ENCODE measurements around the gene PODN.

PODN gene

GRCh38 chr1:53122201-53122885, 60.3 kb downstream of the PODN start:
- no peak for ATAC-seq
- DNase-seq (ENCODE audit: low spot score in 2 of 2): no peak
- no peak overlapping the region for H3K4me3 Mint-ChIP-seq
- H3K4me1 Mint-ChIP-seq: peaks cover 16% of the 10 kb centered on the region
- H3K27ac Mint-ChIP-seq: no peak overlapping the region
- no peaks in the 10 kb centered on the region for H3K36me3 Mint-ChIP-seq
- no peaks in the 10 kb centered on the region for H3K9me3 Mint-ChIP-seq

GRCh38 chr1:53122961-53123413, 61.0 kb downstream of the PODN start:
- ATAC-seq (no peak), DNase-seq (ENCODE audit: low spot score in 2 of 2) (no peak)
- Mint-ChIP-seq H3K4me1 (peaks cover 22% of the 10 kb centered on the region), H3K36me3 (no peaks in the 10 kb centered on the region), H3K4me3 (no peak overlapping the region), H3K27ac (no peak overlapping the region), H3K9me3 (no peaks in the 10 kb centered on the region)

GRCh38 chr1:53123453-53124140, 61.6 kb downstream of the PODN start:
- Mint-ChIP-seq H3K4me1 (peaks cover 28% of the 10 kb centered on the region), H3K4me3 (no peak overlapping the region), H3K9me3 (no peaks in the 10 kb centered on the region), H3K36me3 (no peaks in the 10 kb centered on the region), H3K27ac (no peak overlapping the region)
- ATAC-seq: no peak
- no peak for DNase-seq (ENCODE audit: low spot score in 2 of 2)

- ATAC-seq (no peak), DNase-seq (ENCODE audit: low spot score in 2 of 2) (no peak)
- Mint-ChIP-seq H3K27ac (no peak overlapping the region), H3K4me3 (no peak overlapping the region), H3K36me3 (no peaks in the 10 kb centered on the region), H3K9me3 (no peaks in the 10 kb centered on the region), H3K4me1 (peaks cover 36% of the 10 kb centered on the region)
Observed at GRCh38 chr1:53125122-53125521, 63.1 kb downstream of the PODN start.

GRCh38 chr1:53125623-53126360, 63.8 kb downstream of the PODN start:
- Mint-ChIP-seq H3K4me3 (no peak overlapping the region), H3K27ac (no peak overlapping the region), H3K9me3 (no peaks in the 10 kb centered on the region), H3K36me3 (no peaks in the 10 kb centered on the region), H3K4me1 (peaks cover 36% of the 10 kb centered on the region)
- ATAC-seq: no peak
- no peak for DNase-seq (ENCODE audit: low spot score in 2 of 2)

GRCh38 chr1:53126495-53126894, 64.5 kb downstream of the PODN start:
- no peaks in the 10 kb centered on the region for H3K9me3 Mint-ChIP-seq
- H3K27ac Mint-ChIP-seq: no peak overlapping the region
- H3K4me1 Mint-ChIP-seq: peaks cover 31% of the 10 kb centered on the region
- H3K36me3 Mint-ChIP-seq: no peaks in the 10 kb centered on the region
- no peak overlapping the region for H3K4me3 Mint-ChIP-seq
- ATAC-seq (no peak), DNase-seq (ENCODE audit: low spot score in 2 of 2) (no peak)

- Mint-ChIP-seq H3K4me3 (no peak overlapping the region), H3K27ac (peak overlapping the region; percentile 26), H3K4me1 (peaks cover 38% of the 10 kb centered on the region), H3K9me3 (no peaks in the 10 kb centered on the region), H3K36me3 (no peaks in the 10 kb centered on the region)
- ATAC-seq: peak; percentile 92
- peak in 1 of 2 donors; percentile 56 for DNase-seq (ENCODE audit: low spot score in 2 of 2)
Observed at GRCh38 chr1:53127546-53127945, 65.5 kb downstream of the PODN start.

- H3K4me1 Mint-ChIP-seq: peaks cover 38% of the 10 kb centered on the region
- DNase-seq (ENCODE audit: low spot score in 2 of 2) (no peak), ATAC-seq (no peak)
- H3K9me3 Mint-ChIP-seq: no peaks in the 10 kb centered on the region
- no peaks in the 10 kb centered on the region for H3K36me3 Mint-ChIP-seq
- no peak overlapping the region for H3K4me3 Mint-ChIP-seq
- no peak overlapping the region for H3K27ac Mint-ChIP-seq
Observed at GRCh38 chr1:53128401-53128800, 66.4 kb downstream of the PODN start.

- Mint-ChIP-seq H3K4me1 (peaks cover 43% of the 10 kb centered on the region), H3K9me3 (no peaks in the 10 kb centered on the region), H3K27ac (no peak overlapping the region), H3K4me3 (no peak overlapping the region), H3K36me3 (no peaks in the 10 kb centered on the region)
- ATAC-seq: no peak
- no peak for DNase-seq (ENCODE audit: low spot score in 2 of 2)
Observed at GRCh38 chr1:53129891-53130597, 68.0 kb downstream of the PODN start.

GRCh38 chr1:53130598-53130877, 68.5 kb downstream of the PODN start:
- Mint-ChIP-seq H3K9me3 (no peaks in the 10 kb centered on the region), H3K4me3 (no peak overlapping the region), H3K4me1 (peaks cover 43% of the 10 kb centered on the region), H3K36me3 (no peaks in the 10 kb centered on the region), H3K27ac (no peak overlapping the region)
- no peak for DNase-seq (ENCODE audit: low spot score in 2 of 2)
- ATAC-seq: no peak

GRCh38 chr1:53130878-53131589, 69.0 kb downstream of the PODN start:
- no peak overlapping the region for H3K27ac Mint-ChIP-seq
- no peaks in the 10 kb centered on the region for H3K36me3 Mint-ChIP-seq
- no peak overlapping the region for H3K4me3 Mint-ChIP-seq

GRCh38 chr1:53131590-53131938, 69.6 kb downstream of the PODN start:
- Mint-ChIP-seq H3K27ac (peak overlapping the region; percentile 68), H3K9me3 (no peaks in the 10 kb centered on the region), H3K36me3 (no peaks in the 10 kb centered on the region), H3K4me3 (no peak overlapping the region), H3K4me1 (peaks cover 40% of the 10 kb centered on the region)
- no peak for ATAC-seq
- DNase-seq (ENCODE audit: low spot score in 2 of 2): no peak

More at GRCh38 chr1:53130878-53131589, 69.0 kb downstream of the PODN start:
- Mint-ChIP-seq H3K9me3 (no peaks in the 10 kb centered on the region), H3K4me1 (peaks cover 43% of the 10 kb centered on the region)
- ATAC-seq (no peak), DNase-seq (ENCODE audit: low spot score in 2 of 2) (no peak)

- peaks cover 36% of the 10 kb centered on the region for H3K4me1 Mint-ChIP-seq
- peak overlapping the region; percentile 68 for H3K27ac Mint-ChIP-seq
- H3K9me3 Mint-ChIP-seq: peaks cover under 1% of the 10 kb centered on the region
- DNase-seq (ENCODE audit: low spot score in 2 of 2): no peak
- H3K36me3 Mint-ChIP-seq: no peaks in the 10 kb centered on the region
- no peak for ATAC-seq
- H3K4me3 Mint-ChIP-seq: no peak overlapping the region
Observed at GRCh38 chr1:53132176-53132575, 70.2 kb downstream of the PODN start.

- no peak for ATAC-seq
- Mint-ChIP-seq H3K4me1 (peaks cover 23% of the 10 kb centered on the region), H3K36me3 (no peaks in the 10 kb centered on the region), H3K4me3 (no peak overlapping the region), H3K27ac (no peak overlapping the region), H3K9me3 (peaks cover 10% of the 10 kb centered on the region)
- DNase-seq (ENCODE audit: low spot score in 2 of 2): no peak
Observed at GRCh38 chr1:53133261-53134041, 71.4 kb downstream of the PODN start.
